RWPE2 (cell line): Measurements from ENCODE around the gene CRABP1.

Experiments used
- ATAC-seq: fragments of 200-7000 bp; cut with Tn5 transposase; 3 replicates; pipeline ENCODE4 v1.9.1; 2021; ENCODE audit warnings: low read depth
- DNase-seq: peaks from one replicate; pipeline ENCODE4 v3.0.0-alpha.2; 2020; ENCODE audit warnings: low spot score
- H3K27ac ChIP-seq: fragments of 450-650 bp; 2 replicates; pipeline ENCODE4 v1.5.1; 2017; ENCODE audit warnings: mild to moderate bottlenecking; ENCODE audit not compliant: poor library complexity, severe bottlenecking
- H3K27me3 ChIP-seq: fragments of 250-450 bp; sonication (Bioruptor Pico); 2 replicates; pipeline ENCODE4 v1.5.1; 2021; ENCODE audit warnings: mild to moderate bottlenecking, moderate library complexity; ENCODE audit not compliant: insufficient read depth, poor library complexity, severe bottlenecking
- H3K36me3 ChIP-seq: fragments of 250-450 bp; sonication (Bioruptor Pico); 2 replicates; pipeline ENCODE4 v1.5.1; 2020; ENCODE audit warnings: low read depth, mild to moderate bottlenecking, moderate library complexity
- H3K4me1 ChIP-seq: fragments of 250-450 bp; sonication (Bioruptor Pico); 2 replicates; pipeline ENCODE4 v1.5.1; 2021; ENCODE audit warnings: mild to moderate bottlenecking, moderate library complexity; ENCODE audit not compliant: insufficient read depth, poor library complexity, severe bottlenecking
- H3K4me3 ChIP-seq: fragments of 250-450 bp; sonication (Bioruptor Pico); 2 replicates; pipeline ENCODE4 v1.5.1; 2021; ENCODE audit warnings: mild to moderate bottlenecking, moderate library complexity; ENCODE audit not compliant: severe bottlenecking
- H3K9me3 ChIP-seq: fragments of 250-450 bp; sonication (Bioruptor Pico); 2 replicates; pipeline ENCODE4 v1.5.1; 2021; ENCODE audit warnings: mild to moderate bottlenecking, moderate library complexity; ENCODE audit not compliant: severe bottlenecking
- TF ChIP-seq, protein P1 (sequence below): fragments of 450-650 bp; IDR thresholded peaks from one replicate; pipeline ENCODE4 v1.5.1; 2017; ENCODE audit warnings: mild to moderate bottlenecking, moderate library complexity; ENCODE audit not compliant: poor library complexity, severe bottlenecking

CRABP1 gene

DNA sequence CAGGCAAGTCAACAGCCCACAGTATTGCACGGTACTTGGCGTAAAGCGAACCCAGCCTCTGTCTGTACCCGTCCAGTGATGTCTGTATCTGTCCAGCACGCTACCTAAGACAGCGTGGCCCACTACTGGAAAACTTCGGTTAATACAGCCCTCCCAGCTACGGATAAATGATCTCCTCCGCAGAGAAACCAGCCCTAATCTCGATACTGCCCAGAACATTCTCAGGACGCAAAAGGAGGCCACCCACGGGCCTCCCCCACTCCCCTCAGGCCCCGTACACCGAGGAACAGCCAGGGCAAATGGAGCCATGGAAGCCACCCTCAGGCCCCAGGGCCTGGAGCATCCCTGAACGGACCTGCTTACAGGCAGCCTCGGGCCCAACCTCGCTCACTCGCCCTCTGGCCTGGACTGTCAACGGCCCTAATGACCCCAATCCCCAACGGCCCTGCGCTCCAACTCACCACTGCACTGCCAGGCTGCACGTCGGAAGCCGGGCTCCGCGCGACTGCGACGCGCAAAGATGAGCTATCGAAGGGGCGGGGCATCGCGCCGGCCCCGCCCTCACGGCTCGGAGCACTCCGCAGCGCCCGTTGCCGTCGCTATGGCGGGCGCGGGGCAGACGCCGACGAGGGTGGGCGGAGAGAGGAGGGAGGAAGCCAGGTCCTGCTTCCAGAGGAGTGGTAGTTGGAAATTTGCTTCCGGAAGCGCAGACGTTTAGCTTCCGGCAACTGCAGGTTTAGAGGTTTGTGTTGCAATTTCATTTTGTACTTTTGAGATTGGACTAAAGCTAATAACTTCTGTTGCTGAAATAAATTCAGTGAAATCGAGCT is 40.8 kb upstream of the CRABP1 start, which contains the start of gene SKIC8:
SKIC8 (minus strand) TSS at position 509 of the 830 bp plus-strand sequence. CDS start 3,923 bp downstream, outside the sequence.
- peaks cover 26% of the 10 kb centered on the region for H3K4me1 ChIP-seq
- ATAC-seq (peak; percentile 95), DNase-seq (peak; percentile 96)
- H3K27me3 ChIP-seq: no peaks in the 10 kb centered on the region
- H3K4me3 ChIP-seq: peak within 1 kb of the TSS; percentile 89
- H3K27ac ChIP-seq: peak within 1 kb of the TSS; percentile 27
- TF ChIP-seq, protein P1, sequence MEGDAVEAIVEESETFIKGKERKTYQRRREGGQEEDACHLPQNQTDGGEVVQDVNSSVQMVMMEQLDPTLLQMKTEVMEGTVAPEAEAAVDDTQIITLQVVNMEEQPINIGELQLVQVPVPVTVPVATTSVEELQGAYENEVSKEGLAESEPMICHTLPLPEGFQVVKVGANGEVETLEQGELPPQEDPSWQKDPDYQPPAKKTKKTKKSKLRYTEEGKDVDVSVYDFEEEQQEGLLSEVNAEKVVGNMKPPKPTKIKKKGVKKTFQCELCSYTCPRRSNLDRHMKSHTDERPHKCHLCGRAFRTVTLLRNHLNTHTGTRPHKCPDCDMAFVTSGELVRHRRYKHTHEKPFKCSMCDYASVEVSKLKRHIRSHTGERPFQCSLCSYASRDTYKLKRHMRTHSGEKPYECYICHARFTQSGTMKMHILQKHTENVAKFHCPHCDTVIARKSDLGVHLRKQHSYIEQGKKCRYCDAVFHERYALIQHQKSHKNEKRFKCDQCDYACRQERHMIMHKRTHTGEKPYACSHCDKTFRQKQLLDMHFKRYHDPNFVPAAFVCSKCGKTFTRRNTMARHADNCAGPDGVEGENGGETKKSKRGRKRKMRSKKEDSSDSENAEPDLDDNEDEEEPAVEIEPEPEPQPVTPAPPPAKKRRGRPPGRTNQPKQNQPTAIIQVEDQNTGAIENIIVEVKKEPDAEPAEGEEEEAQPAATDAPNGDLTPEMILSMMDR: peak; percentile 13
- H3K36me3 ChIP-seq: peaks cover 25% of the 10 kb centered on the region
- H3K9me3 ChIP-seq: no peaks in the 10 kb centered on the region

DNA sequence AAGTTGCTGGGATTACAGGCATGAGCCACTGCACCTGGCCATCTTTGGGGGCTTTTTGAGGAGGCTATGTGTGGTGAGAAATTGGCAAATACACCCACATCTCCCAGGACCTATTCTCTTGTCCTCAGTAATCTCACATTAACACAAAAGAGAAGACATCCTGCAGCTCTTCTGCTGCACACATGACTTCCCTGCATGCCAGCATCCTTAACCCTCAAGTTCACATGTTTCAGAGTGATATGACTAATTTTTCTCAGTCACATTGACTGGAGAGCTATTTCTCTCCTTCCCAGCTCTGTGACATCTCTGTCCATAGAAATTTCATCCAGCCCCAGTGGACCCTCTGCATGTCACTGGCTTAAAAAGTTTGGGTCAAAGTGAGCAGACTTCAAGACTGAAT is 38.8 kb upstream of the CRABP1 start:
- no peaks in the 10 kb centered on the region for H3K9me3 ChIP-seq
- no peak for ATAC-seq
- no peak overlapping the region for H3K27ac ChIP-seq
- H3K27me3 ChIP-seq: no peaks in the 10 kb centered on the region
- TF ChIP-seq, protein P1: no peak
- peaks cover 11% of the 10 kb centered on the region for H3K36me3 ChIP-seq
- peak; percentile 2 for DNase-seq
- peaks cover 33% of the 10 kb centered on the region for H3K4me1 ChIP-seq
- no peak overlapping the region for H3K4me3 ChIP-seq

DNA sequence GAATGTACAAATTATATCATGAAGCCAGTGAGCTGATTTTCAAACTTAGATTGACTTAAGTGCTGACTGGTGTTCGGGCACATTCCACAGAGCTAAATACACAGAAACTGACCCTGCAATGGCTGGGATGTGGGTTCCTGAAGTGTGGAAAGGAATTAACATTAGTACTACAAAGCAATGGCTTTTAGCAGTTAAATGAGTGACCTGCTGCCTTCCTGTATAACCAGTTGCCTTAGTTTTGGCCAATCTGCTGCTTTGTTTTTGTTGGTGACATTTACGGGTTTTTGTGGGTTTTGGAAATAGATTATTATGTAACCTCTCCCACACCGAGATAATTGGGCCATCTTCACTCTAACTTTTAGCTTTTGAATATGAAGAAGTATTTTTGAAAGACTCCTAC is 38.3 kb upstream of the CRABP1 start:
- TF ChIP-seq, protein P1: no peak
- Histone ChIP-seq H3K4me1 (peaks cover 35% of the 10 kb centered on the region), H3K4me3 (no peak overlapping the region), H3K27me3 (no peaks in the 10 kb centered on the region), H3K9me3 (no peaks in the 10 kb centered on the region), H3K36me3 (peaks cover 7% of the 10 kb centered on the region), H3K27ac (peak overlapping the region; percentile 37)
- DNase-seq (peak; percentile 8), ATAC-seq (no peak)

DNA sequence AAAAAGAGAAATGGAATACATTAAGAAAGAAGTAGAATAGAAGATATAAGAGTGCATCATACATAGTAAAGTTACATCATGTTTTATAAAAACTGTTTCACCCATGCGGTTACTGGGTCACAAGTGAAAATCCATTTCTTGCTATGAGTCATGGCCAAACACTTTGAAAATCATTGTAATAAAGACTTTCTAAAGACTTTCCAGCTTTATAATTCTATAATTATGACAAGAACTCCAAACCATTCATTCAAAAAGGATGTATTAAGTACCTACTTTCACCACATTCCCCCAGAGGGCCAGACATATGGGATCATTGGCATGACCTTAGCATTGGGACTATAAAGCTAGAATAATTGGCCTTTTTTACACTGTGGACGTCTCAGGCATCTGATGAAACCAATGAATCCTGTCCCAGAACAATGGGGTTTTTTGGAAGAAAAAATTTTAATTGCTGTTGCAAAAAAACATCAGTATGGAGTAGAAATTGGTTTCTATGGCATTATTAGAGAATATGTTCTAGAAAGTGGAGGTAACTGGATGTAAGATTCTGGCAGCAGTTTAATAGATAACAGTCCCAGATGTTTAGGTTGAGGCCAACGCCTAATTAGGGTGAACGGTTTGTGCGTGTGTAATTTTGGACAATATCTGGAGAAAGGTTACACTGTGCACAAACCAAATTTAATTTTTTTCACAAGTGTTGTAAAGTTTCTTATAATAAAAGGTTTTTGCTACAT is 37.4 kb upstream of the CRABP1 start:
- ATAC-seq: peak; percentile 43
- H3K27ac ChIP-seq: peak overlapping the region; percentile 37
- DNase-seq: peak; percentile 54

More for the DNA sequence above, 37.4 kb upstream of the CRABP1 start:
- H3K4me1 ChIP-seq: peaks cover 35% of the 10 kb centered on the region
- H3K27me3 ChIP-seq: no peaks in the 10 kb centered on the region
- no peak overlapping the region for H3K4me3 ChIP-seq
- no peaks in the 10 kb centered on the region for H3K36me3 ChIP-seq
- TF ChIP-seq, protein P1: no peak
- no peaks in the 10 kb centered on the region for H3K9me3 ChIP-seq
